Activated CD4-positive, CD25-positive, alpha-beta regulatory T cell treated with anti-CD3 and anti-CD28 coated beads, Interleukin-2, amount 50 U/mL, for 24 hours (primary cell): ENCODE data around the gene DMAC2L.
"Not testable (repeated sequence)": the region's sequence is repeated elsewhere in the genome, so short reads cannot be mapped to it uniquely, and the experiment has no call there.

Experiments used
- ATAC-seq, 2 donors: fragments of 150-1000 bp; cut with Tn5 transposase; one replicate each; pipeline ENCODE4 v1.10.0; 2021; ENCODE audit warnings: mild to moderate bottlenecking in 1 of 2, moderate library complexity in 1 of 2

The DMAC2L gene

GRCh38 chr14:50357124-50357523, 45.0 kb downstream of the DMAC2L start:
- ATAC-seq, result no peak

GRCh38 chr14:50357753-50358395, 45.8 kb downstream of the DMAC2L start:
- ATAC-seq, result no peak

GRCh38 chr14:50359631-50360030, 47.5 kb downstream of the DMAC2L start:
- no peak for ATAC-seq

- no peak for ATAC-seq
Measured at GRCh38 chr14:50360093-50360492, 48.0 kb downstream of the DMAC2L start.

- no peak for ATAC-seq
Measured at GRCh38 chr14:50360851-50361250, 48.7 kb downstream of the DMAC2L start.

- not testable (repeated sequence) for ATAC-seq
Measured at GRCh38 chr14:50361473-50362403, 49.6 kb downstream of the DMAC2L start.

GRCh38 chr14:50362764-50363713, 50.9 kb downstream of the DMAC2L start:
- ATAC-seq, result peak; percentile 57 to 61

GRCh38 chr14:50363714-50364111, 51.6 kb downstream of the DMAC2L start:
- peak; percentile 89 to 91 for ATAC-seq

- no peak for ATAC-seq
Measured at GRCh38 chr14:50364792-50365191, 52.7 kb downstream of the DMAC2L start.

- ATAC-seq, result not testable (repeated sequence)
Measured at GRCh38 chr14:50365572-50365971, 53.4 kb downstream of the DMAC2L start.

GRCh38 chr14:50366115-50366514, 54.0 kb downstream of the DMAC2L start:
- ATAC-seq, result no peak

- ATAC-seq, result no peak
Measured at GRCh38 chr14:50366589-50366988, 54.5 kb downstream of the DMAC2L start.

- ATAC-seq, result no peak
Measured at GRCh38 chr14:50371546-50371945, 59.4 kb downstream of the DMAC2L start.

GRCh38 chr14:50373959-50374358, 61.8 kb downstream of the DMAC2L start:
- no peak for ATAC-seq

GRCh38 chr14:50375760-50376159, 63.6 kb downstream of the DMAC2L start:
- no peak for ATAC-seq
